Fibroblast of skin of right biceps (primary cell): ENCODE data around the gene EFHC1.
A peak's percentile ranks its signal among the peaks of the same experiment; 100 is the strongest.

ENCODE experiments used
- DNase-seq: peaks from one replicate; pipeline ENCODE4 v3.0.0-alpha.2; 2013

Gene EFHC1

DNA sequence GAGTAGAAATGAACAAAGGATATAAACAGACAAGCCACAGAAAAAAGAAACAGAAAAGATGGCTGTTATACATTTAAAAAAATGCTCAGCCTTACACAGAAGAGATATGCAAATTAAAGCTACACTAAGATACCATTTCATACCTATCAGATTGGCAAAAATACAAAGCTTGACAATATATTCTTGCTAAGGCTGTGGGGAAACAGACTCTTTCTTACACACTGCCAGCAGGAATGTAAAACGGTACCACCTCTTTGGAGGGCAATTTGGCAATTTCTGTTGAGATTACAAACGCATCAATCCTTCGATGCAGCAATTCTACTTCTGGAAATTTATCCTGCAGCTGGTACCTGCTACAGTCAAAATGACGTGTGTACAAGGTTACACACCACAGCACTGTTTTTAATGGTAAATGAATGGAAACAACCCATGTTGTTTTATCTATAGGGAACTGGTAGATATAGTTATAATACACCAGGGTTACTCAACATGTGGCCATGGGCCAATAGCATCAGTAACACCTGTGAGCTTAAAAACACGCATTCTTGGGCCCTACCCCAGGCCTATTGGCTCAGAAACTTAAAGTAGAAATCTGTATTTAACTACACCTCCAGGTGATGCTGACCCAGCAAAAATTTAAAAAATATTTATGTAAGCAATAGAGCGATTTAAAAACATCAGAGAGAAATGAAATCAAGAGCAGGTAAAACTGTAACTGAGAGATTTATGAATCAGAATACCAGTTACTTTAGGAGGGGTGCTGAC, 103.4 kb downstream of the EFHC1 start:
- DNase-seq = no peak

- no peak for DNase-seq
Observed at GRCh38 chr6:52524918-52525317, 104.8 kb downstream of the EFHC1 start.

- DNase-seq = peak; percentile 80
Observed at GRCh38 chr6:52526634-52527033, 106.5 kb downstream of the EFHC1 start.

DNA sequence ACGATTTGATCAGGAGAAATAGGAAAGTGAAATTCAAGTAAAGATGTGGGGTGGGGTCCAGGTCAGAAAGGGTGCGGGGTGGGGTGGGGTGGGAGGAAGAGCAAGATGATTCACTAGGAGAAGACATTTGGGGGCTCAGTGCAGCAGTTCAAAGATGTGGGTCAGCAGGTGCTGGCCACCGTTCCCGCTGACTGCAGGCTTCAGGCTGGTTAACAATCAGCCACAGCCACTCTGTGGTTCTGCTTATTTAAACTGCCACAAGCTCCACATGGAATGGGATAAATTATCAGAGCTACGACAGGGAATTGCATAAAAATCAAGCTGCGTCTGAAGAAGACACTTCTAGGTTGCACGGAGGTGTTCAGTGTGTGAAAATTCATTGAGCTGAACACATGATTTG, 107.3 kb downstream of the EFHC1 start:
- DNase-seq = no peak

DNA sequence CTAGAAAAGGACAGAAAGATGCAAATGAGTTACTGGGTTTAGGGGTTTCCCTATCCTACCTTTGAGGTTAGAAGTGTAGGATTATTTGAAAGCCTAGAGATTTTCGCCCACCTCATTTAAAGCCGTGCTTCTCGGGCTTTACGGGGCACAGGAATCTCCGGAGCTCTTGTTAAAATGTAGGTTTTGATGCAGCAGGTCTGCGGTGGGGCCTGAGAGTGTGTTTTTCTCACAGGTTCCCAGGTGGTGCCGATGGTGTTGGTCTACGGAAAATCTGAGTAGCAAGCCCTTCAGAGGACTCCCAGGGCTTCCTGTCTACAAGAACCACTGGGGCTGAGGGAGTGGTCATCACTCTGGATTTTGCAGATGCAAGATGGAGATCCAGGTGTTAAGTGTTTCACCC, 109.2 kb downstream of the EFHC1 start:
- DNase-seq = no peak

DNA sequence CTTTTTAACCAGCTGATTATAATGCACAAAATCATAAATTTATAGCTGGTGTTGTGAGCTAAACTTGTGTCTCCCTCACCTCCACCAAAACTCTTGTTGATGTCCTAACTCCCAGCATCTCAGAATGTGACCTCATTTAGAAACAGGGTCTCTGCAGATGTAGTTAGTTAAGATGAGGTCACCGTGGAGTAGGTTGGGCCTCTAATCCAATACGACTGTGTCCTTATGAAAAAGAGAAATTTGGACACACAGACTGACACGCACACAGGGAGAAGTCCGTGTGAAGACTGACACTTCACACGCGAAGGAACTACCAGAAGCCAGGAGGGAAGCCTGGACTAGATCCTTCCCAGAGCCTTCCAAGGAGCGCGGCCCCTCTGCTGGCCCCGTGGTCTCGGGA, 110.2 kb downstream of the EFHC1 start:
- DNase-seq = no peak

- DNase-seq = no peak
Observed at GRCh38 chr6:52531396-52531795, 111.3 kb downstream of the EFHC1 start.

GRCh38 chr6:52531834-52532233, 111.7 kb downstream of the EFHC1 start:
- DNase-seq = no peak

DNA sequence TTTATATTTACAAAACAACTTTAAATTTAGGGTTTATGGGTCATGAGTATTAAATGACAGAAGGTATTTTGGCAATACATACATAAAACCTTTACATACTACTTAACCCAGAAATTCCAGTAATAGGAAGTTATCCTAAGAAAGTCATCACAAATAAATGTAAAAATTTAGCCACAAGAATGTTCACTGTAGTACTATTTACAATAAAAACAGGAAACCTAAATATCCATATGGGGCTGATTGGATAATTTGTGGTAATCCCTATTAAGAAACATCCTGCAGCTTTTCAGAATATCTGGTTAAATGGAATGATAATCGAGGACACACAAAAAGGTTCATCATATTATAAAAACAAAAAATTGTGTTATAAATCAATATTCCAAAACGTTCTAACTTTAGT, 112.3 kb downstream of the EFHC1 start:
- DNase-seq = peak; percentile 75

DNA sequence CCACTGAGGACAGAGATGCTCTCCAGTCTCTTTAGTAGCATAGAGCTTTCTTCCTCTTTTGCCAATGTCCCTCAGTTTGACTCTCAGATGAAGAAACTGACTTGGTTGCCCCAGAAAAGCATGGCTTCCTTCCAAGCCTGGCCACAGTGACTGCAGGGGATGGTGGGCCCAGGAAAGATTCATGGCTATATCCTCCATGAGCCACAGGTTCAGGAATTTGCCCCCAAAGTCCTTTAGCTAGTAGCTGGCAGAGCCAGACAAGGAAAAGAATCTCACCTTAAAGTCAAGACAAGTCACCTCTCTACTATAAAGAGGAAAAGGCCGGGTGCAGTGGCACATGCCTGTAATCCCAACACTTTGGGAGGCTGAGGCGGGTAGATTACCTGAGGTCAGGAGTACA, 113.3 kb downstream of the EFHC1 start:
- DNase-seq = no peak

- no peak for DNase-seq
Observed at GRCh38 chr6:52534363-52534762, 114.2 kb downstream of the EFHC1 start.

DNA sequence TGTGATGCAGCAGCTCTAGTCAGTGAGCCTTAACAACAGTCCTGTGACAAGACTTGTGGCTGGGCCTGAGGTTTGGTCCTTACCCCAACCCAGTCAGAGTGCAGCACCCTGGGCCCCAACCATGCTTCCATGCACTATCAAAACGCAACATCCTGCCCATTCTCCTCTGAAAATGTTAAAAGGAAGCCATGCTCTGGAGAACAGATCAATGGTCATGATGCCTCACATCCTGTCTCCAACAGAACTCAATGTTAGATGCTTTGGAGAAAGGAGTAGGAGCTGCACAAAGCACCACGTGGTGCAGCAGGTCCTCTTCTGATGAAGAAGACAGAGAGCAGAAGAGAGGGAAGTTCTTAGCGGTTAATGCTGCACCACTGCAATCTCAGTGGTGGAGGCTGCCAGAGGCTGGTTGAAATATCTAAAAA, 114.8 kb downstream of the EFHC1 start:
- DNase-seq = no peak

- DNase-seq = no peak
Observed at GRCh38 chr6:52535711-52536423, 115.7 kb downstream of the EFHC1 start.

- no peak for DNase-seq
Observed at GRCh38 chr6:52536424-52536916, 116.3 kb downstream of the EFHC1 start.

DNA sequence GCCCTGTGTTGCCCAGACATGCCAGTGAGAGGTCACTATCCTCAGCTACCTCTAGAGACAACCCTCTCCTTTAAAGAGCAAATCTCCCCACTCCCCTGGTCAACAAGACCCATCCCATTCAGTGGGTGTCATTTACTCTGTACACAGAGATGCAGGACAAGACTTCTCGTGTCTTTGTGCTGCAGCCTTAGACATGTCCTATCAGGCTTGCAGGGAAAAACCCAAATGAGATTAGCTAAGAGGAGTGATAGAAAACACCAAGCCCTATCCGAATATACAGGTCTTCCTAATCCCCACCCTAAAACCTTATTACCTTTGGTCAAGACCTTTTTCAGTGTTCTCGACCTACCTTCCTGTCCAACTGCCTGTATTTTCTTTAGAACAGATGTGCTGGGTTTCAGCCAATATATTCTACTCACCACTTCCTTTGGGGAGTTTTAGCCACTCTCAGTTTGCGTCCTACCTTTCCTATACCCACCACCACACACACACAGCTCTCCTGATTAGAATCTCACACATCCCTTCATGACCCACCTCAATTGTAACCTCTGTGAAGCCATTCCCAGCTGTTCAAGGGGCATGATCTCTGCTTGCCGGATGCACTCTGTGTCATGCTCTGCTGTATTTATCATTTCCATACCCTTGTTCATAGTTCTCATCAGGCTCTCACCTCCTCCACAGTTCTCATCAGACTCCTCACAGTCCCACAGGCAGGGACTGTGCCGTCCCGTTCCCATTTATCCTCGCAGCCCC, 117.0 kb downstream of the EFHC1 start:
- no peak for DNase-seq

DNA sequence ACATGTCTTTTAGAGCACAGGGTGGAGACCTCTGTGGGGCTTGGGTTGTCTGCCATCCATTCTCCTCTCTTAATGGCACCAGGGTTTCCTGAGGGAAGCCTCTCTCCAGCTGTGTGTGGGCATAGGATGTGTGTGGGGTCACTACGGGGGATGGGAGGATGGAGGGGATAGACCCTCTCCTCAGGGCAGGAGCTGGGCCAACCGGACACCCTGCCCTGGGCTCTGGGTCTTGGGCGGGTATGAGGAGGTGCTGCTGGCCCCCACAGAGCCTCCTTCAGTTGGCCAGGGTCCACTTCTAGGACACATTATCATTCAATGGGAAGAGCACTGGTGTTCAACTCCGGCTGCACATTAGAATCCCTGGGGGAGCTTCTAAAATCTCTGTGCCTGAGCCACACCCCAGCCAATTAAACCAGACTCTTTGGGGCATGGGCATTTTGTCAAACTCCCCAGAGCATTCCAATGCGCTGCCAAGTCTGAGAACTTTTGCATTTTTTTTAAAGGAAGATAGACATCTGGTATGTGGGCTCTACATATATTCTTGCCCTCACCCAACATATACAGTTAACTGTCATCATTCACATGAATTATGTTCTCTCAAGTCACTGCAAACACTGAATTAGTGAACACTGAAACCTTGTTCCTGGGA, 118.2 kb downstream of the EFHC1 start:
- no peak for DNase-seq

DNA sequence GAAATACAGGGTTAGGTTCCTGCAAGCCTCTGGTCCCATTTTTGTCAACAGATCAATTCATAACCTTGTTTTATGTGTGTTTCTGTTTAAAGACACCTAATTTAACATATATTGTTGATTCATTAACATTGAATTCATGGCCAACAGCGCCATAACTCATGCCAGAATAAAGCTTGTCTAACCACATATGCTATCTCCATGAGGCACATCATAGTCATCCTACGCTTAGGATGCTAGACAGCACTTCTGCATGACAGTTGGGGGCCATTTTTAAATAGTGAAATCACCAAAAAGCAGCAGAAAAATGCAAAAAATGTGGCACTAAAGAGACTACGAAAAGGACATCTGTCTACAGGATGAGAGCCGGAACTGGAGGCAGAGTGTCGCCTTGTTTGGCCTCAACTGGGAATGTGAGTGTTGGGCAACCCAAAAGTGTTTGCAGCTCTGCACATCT, 118.8 kb downstream of the EFHC1 start:
- DNase-seq = peak; percentile 98

DNA sequence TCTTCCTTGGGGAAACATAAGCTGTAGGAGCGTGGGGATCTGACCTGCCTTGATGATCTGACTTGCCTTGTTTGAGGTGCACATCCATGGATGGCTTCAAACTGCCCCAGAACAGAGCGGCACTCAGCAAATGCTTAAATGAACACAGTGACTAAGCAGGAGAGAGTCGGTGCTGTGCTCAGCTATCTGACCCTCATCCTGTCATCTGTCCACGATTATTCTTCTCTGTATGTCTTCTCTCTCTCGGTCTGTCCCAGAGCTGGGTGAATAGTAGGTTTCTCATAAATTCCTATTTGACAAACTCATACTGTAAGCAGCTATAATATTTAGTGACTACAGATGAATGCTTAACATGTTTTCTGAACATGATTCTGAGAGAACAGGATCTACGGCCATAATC, 119.5 kb downstream of the EFHC1 start:
- DNase-seq = peak; percentile 93

DNA sequence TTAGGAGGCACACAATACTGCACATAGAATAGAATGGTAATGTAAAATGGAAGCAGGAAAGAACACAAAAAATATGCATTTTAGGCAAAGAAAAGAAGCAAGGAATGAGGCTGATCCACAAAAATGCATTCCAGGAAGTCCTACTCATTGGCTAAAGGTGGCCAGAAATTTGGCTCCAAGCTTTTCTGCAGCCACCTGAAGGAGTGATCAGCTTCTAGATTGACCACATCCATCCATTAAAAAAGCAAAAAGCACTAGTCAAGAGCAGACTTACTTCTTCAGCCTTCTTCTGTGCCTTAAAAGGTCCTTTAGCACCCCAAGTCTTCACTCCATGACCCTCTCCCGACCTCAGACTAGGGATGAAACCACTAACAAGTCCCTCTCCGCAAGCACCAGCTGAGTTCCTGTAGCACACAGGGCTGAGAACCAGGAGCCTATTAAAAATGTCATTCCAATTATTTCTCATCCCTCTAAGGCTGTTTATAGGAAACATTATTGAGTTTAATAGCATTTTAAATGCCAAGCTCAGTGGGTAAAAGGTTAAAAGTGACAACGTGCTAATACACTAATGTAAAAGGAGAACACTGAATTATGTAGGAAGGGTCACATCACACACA, 120.3 kb downstream of the EFHC1 start:
- DNase-seq = peak; percentile 74

- no peak for DNase-seq
Observed at GRCh38 chr6:52541135-52541534, 121.0 kb downstream of the EFHC1 start.

- no peak for DNase-seq
Observed at GRCh38 chr6:52543262-52543661, 123.1 kb downstream of the EFHC1 start.
